Caki2 (cell line): Measurements from ENCODE around the gene PYM1. TPM values are rescaled to one million over a fixed set of nuclear protein-coding genes. Genes with fewer than 3 reads are reported as not detected.
"Not testable (repeated sequence)": the region's sequence is repeated elsewhere in the genome, so short reads cannot be mapped to it uniquely, and the experiment has no call there.

ENCODE experiments used
- DNase-seq: peaks from one replicate; pipeline ENCODE4 v3.0.0-alpha.2; 2015; ENCODE audit warnings: low read depth
- in situ Hi-C: cut with HindIII; loops from 2 replicates; pipeline ENCODE4 v1.10.0; 2016; ENCODE audit warnings: low sequenced_read_pairs, low pct_unique_long_range_greater_than_20kb, mixed read lengths
- total RNA-seq: library from RNA; depleted of rRNA; stranded (reverse); fragments of >200 nt; shearing (Covaris generic); gene quantifications from 2 replicates; pipeline ENCODE4 v1.2.3, GENCODE V29; 2014; ENCODE audit warnings: low replicate concordance; rRNA removed

Gene PYM1
- total RNA-seq, 1 experiment from 2014 or later, result 62.7 TPM

GRCh38 chr12:55866454-55867004, 61.2 kb downstream of the PYM1 start:
- DNase-seq, in situ Hi-C loops: not testable (repeated sequence)

- in situ Hi-C loops, result no loop called here
These were observed 62.4 kb downstream of the PYM1 start for GRCh38 chr12:55865327-55865726.

GRCh38 chr12:55862931-55863330, 64.8 kb downstream of the PYM1 start:
- in situ Hi-C loops, DNase-seq: not testable (repeated sequence)

More at GRCh38 chr12:55865327-55865726, 62.4 kb downstream of the PYM1 start:
- DNase-seq, result no peak

- DNase-seq, result no peak
- in situ Hi-C loops, result no loop called here
These were observed 65.4 kb downstream of the PYM1 start for GRCh38 chr12:55862286-55862685.

- in situ Hi-C loops, result no loop called here
- DNase-seq, result no peak
These were observed 65.8 kb downstream of the PYM1 start for GRCh38 chr12:55861871-55862270.

- no peak for DNase-seq
- in situ Hi-C loops, result no loop called here
These were observed 66.3 kb downstream of the PYM1 start for GRCh38 chr12:55861396-55861795.

- in situ Hi-C loops, result no loop called here
- no peak for DNase-seq
These were observed 75.0 kb downstream of the PYM1 start for GRCh38 chr12:55852740-55853139.

Other genes with a start within 250 kb of the PYM1 start
- 1.3 and 10.7 TPM in 2 replicates for gene ITGA7, start 220.0 kb downstream of the PYM1 start, total RNA-seq
- 184 and 309 TPM in 2 replicates for gene BLOC1S1, start 211.8 kb downstream of the PYM1 start, total RNA-seq
- 2.0 and 2.9 TPM in 2 replicates for gene RDH5, start 207.5 kb downstream of the PYM1 start, total RNA-seq
- 1,384 and 1,429 TPM in 2 replicates for gene CD63, start 198.9 kb downstream of the PYM1 start, total RNA-seq
- 1.1 and 2.8 TPM in 2 replicates for gene GDF11, start 184.8 kb downstream of the PYM1 start, total RNA-seq
- gene SARNP, start 110.2 kb downstream of the PYM1 start, total RNA-seq, result 201 and 218 TPM in 2 replicates
- gene ORMDL2, start 109.9 kb downstream of the PYM1 start, total RNA-seq, result 27.5 and 31.2 TPM in 2 replicates
- 54.0 and 90.7 TPM in 2 replicates for gene DNAJC14, start 98.3 kb downstream of the PYM1 start, total RNA-seq
- not detected in 2 replicates for gene MMP19, start 85.0 kb downstream of the PYM1 start, total RNA-seq
- 0.17 and 1.2 TPM in 2 replicates for gene DGKA, start 3.3 kb upstream of the PYM1 start, total RNA-seq
- gene PMEL, start 38.1 kb upstream of the PYM1 start, total RNA-seq, result 10.4 and 27.5 TPM in 2 replicates
- 42.6 and 58.5 TPM in 2 replicates for gene CDK2, start 38.9 kb upstream of the PYM1 start, total RNA-seq
- 26.3 and 36.1 TPM in 2 replicates for gene RAB5B, start 46.2 kb upstream of the PYM1 start, total RNA-seq
- gene SUOX, start 69.4 kb upstream of the PYM1 start, total RNA-seq, result 25.3 and 28.7 TPM in 2 replicates
- 0.34 and 1.9 TPM in 2 replicates for gene IKZF4, start 93.1 kb upstream of the PYM1 start, total RNA-seq
- 1,254 and 1,317 TPM in 2 replicates for gene RPS26, start 114.0 kb upstream of the PYM1 start, total RNA-seq
- 0.75 and 1.8 TPM in 2 replicates for gene ERBB3, start 152.3 kb upstream of the PYM1 start, total RNA-seq
- gene PA2G4, start 176.7 kb upstream of the PYM1 start, total RNA-seq, result 415 and 417 TPM in 2 replicates
- 3,851 and 5,660 TPM in 2 replicates for gene RPL41, start 188.7 kb upstream of the PYM1 start, total RNA-seq
- 4.2 and 8.4 TPM in 2 replicates for gene ZC3H10, start 190.4 kb upstream of the PYM1 start, total RNA-seq
- gene ESYT1, start 200.4 kb upstream of the PYM1 start, total RNA-seq, result 155 and 163 TPM in 2 replicates
- gene MYL6B, start 224.7 kb upstream of the PYM1 start, total RNA-seq, result 216 and 250 TPM in 2 replicates
- gene MYL6, start 230.5 kb upstream of the PYM1 start, total RNA-seq, result 3,263 and 3,510 TPM in 2 replicates